HL-60/S4 (cell line): ENCODE results near the gene SNN.

ENCODE experiments used
- in situ Hi-C: fragments of 300-500 bp; cut with MboI; formaldehyde crosslinking; loops from 2 replicates; pipeline ENCODE4 v1.14.3; 2022; ENCODE audit warnings: low sequenced_read_pairs

Gene SNN

GRCh38 chr16:11635113-11635652 is 33.1 kb upstream of the SNN start:
- in situ Hi-C loops, result no loop called here

GRCh38 chr16:11635679-11636171 is 32.5 kb upstream of the SNN start:
- in situ Hi-C loops, result no loop called here

GRCh38 chr16:11636172-11636721 is 32.0 kb upstream of the SNN start:
- in situ Hi-C loops, result no loop called here

- in situ Hi-C loops, result no loop called here
Measured at GRCh38 chr16:11637320-11637719, 30.9 kb upstream of the SNN start.

GRCh38 chr16:11638140-11638539 is 30.1 kb upstream of the SNN start:
- in situ Hi-C loops, result no loop called here

- in situ Hi-C loops, result no loop called here
Measured at GRCh38 chr16:11639008-11639562, 29.2 kb upstream of the SNN start.

- in situ Hi-C loops, result loop anchor here (5.0 to 10.0 kb wide), 2 partner anchors 108 to 235 kb away; no protein-coding TSS in a partner anchor
Measured at GRCh38 chr16:11639925-11640899, 28.0 kb upstream of the SNN start.

- in situ Hi-C loops, result loop anchor here (5.0 to 10.0 kb wide), 2 partner anchors 109 to 236 kb away; no protein-coding TSS in a partner anchor
Measured at GRCh38 chr16:11640987-11641817, 27.1 kb upstream of the SNN start.

- in situ Hi-C loops, result loop anchor here (5.0 to 10.0 kb wide), 2 partner anchors 110 to 238 kb away; no protein-coding TSS in a partner anchor
Measured at GRCh38 chr16:11642765-11643116, 25.5 kb upstream of the SNN start.

GRCh38 chr16:11649276-11649675 is 19.0 kb upstream of the SNN start:
- in situ Hi-C loops, result loop anchor here (10.0 kb wide), 1 partner anchor 244 kb away; no protein-coding TSS in a partner anchor

- in situ Hi-C loops, result no loop called here
Measured at GRCh38 chr16:11650641-11651591, 17.3 kb upstream of the SNN start.

GRCh38 chr16:11651796-11652195 is 16.5 kb upstream of the SNN start:
- in situ Hi-C loops, result no loop called here

- in situ Hi-C loops, result no loop called here
Measured at GRCh38 chr16:11655655-11656054, 12.6 kb upstream of the SNN start.

GRCh38 chr16:11657556-11657955 is 10.7 kb upstream of the SNN start:
- in situ Hi-C loops, result no loop called here

GRCh38 chr16:11658896-11659708 is 9.2 kb upstream of the SNN start:
- in situ Hi-C loops, result no loop called here

GRCh38 chr16:11660565-11660964 is 7.7 kb upstream of the SNN start:
- in situ Hi-C loops, result no loop called here

GRCh38 chr16:11662582-11662981 is 5.7 kb upstream of the SNN start:
- in situ Hi-C loops, result no loop called here

- in situ Hi-C loops, result no loop called here
Measured at GRCh38 chr16:11665071-11665491, 3.2 kb upstream of the SNN start.
